GM10847 (cell line): ENCODE measurements around the gene CAPN10.

Experiments used
- POLR2A ChIP-seq: IDR thresholded peaks from 2 replicates; pipeline ENCODE4 v1.6.1; 2011; ENCODE audit not compliant: insufficient read length; ENCODE audit errors: extremely low read depth

Gene CAPN10

GRCh38 chr2:240586198-240586918, at the start of gene CAPN10:
Gene CAPN10, plus strand, starts transcription at chr2:240586734. Its CDS starts 178 bp downstream, at chr2:240586912.
- TF ChIP-seq POLR2A: peak; percentile 72

- no peak for TF ChIP-seq POLR2A
These were observed 48.3 kb upstream of the CAPN10 start for GRCh38 chr2:240538031-240538780.

- TF ChIP-seq POLR2A: no peak
These were observed 46.6 kb upstream of the CAPN10 start for GRCh38 chr2:240539906-240540305.

- no peak for TF ChIP-seq POLR2A
These were observed 35.2 kb upstream of the CAPN10 start for GRCh38 chr2:240551288-240551687.

- no peak for TF ChIP-seq POLR2A
These were observed 34.7 kb upstream of the CAPN10 start for GRCh38 chr2:240551811-240552210.

GRCh38 chr2:240553956-240554480, 32.5 kb upstream of the CAPN10 start:
- no peak for TF ChIP-seq POLR2A

- no peak for TF ChIP-seq POLR2A
These were observed 31.6 kb upstream of the CAPN10 start for GRCh38 chr2:240554767-240555493.

GRCh38 chr2:240555541-240556250, 30.8 kb upstream of the CAPN10 start:
- no peak for TF ChIP-seq POLR2A

GRCh38 chr2:240556553-240557100, 29.9 kb upstream of the CAPN10 start:
- TF ChIP-seq POLR2A: no peak

GRCh38 chr2:240557101-240557751, 29.3 kb upstream of the CAPN10 start:
- TF ChIP-seq POLR2A: no peak

GRCh38 chr2:240557808-240558207, 28.7 kb upstream of the CAPN10 start, which contains the start of gene ANKMY1:
Gene ANKMY1, minus strand, starts transcription at chr2:240557988. Its CDS starts 653 bp downstream, at chr2:240557335.
- no peak for TF ChIP-seq POLR2A

GRCh38 chr2:240558236-240558761, 28.2 kb upstream of the CAPN10 start:
- TF ChIP-seq POLR2A: no peak

GRCh38 chr2:240559286-240559685, 27.2 kb upstream of the CAPN10 start:
- no peak for TF ChIP-seq POLR2A

GRCh38 chr2:240560084-240560479, 26.5 kb upstream of the CAPN10 start, which contains the start of gene DUSP28:
Gene DUSP28, plus strand, starts transcription at chr2:240560357. Its CDS starts 328 bp downstream, at chr2:240560685.
- TF ChIP-seq POLR2A: peak; percentile 78
